HUES6 (cell line): ENCODE data around the gene LINC01488.

Experiments
- H3K27ac ChIP-seq: 2 replicates; pipeline ENCODE4 v1.7.0; 2013; ENCODE audit warnings: low read depth, mild to moderate bottlenecking, low read length, inconsistent platforms
- H3K27me3 ChIP-seq: 2 replicates; pipeline ENCODE4 v1.6.1; 2013; ENCODE audit warnings: low read length; ENCODE audit not compliant: control insufficient read depth, insufficient read depth
- H3K36me3 ChIP-seq: 2 replicates; pipeline ENCODE4 v1.6.1; 2013; ENCODE audit warnings: low read length; ENCODE audit not compliant: control insufficient read depth, insufficient read depth
- H3K4me1 ChIP-seq: 2 replicates; pipeline ENCODE4 v1.6.1; 2013; ENCODE audit warnings: low read length; ENCODE audit not compliant: control insufficient read depth, insufficient read depth
- H3K4me3 ChIP-seq: 2 replicates; pipeline ENCODE4 v1.5.1; 2013; ENCODE audit warnings: low read depth, low read length
- H3K9ac ChIP-seq: one replicate; pipeline ENCODE4 v1.6.1; 2013; ENCODE audit warnings: mild to moderate bottlenecking, low read length
- H3K9me3 ChIP-seq: 2 replicates; pipeline ENCODE4 v1.6.1; 2013; ENCODE audit warnings: low read depth, low read length; ENCODE audit not compliant: control insufficient read depth, insufficient read depth

LINC01488 gene

GRCh38 chr11:69447786-69448185, 33.7 kb upstream of the LINC01488 start:
- Histone ChIP-seq H3K27me3 (no peaks in the 10 kb centered on the region), H3K9me3 (peaks cover 4% of the 10 kb centered on the region; the same call in 1 of the 2 replicates), H3K4me1 (peaks cover 43% of the 10 kb centered on the region), H3K9ac (no peak overlapping the region), H3K36me3 (no peaks in the 10 kb centered on the region), H3K4me3 (no peak overlapping the region), H3K27ac (no peak overlapping the region)

GRCh38 chr11:69448471-69449284, 32.8 kb upstream of the LINC01488 start:
- no peak overlapping the region for H3K4me3 ChIP-seq
- no peak overlapping the region for H3K27ac ChIP-seq
- no peaks in the 10 kb centered on the region for H3K36me3 ChIP-seq
- H3K27me3 ChIP-seq = no peaks in the 10 kb centered on the region
- H3K9me3 ChIP-seq = peaks cover 4% of the 10 kb centered on the region; the same call in 1 of the 2 replicates
- peaks cover 35% of the 10 kb centered on the region for H3K4me1 ChIP-seq
- no peak overlapping the region for H3K9ac ChIP-seq

GRCh38 chr11:69449320-69450063, 32.0 kb upstream of the LINC01488 start:
- H3K9ac ChIP-seq = peak overlapping the region; percentile 57
- no peak overlapping the region for H3K4me3 ChIP-seq
- H3K27me3 ChIP-seq = no peaks in the 10 kb centered on the region
- H3K27ac ChIP-seq = no peak overlapping the region
- peaks cover 4% of the 10 kb centered on the region; the same call in 1 of the 2 replicates for H3K9me3 ChIP-seq
- H3K4me1 ChIP-seq = peaks cover 28% of the 10 kb centered on the region
- H3K36me3 ChIP-seq = no peaks in the 10 kb centered on the region

- Histone ChIP-seq H3K4me3 (no peak overlapping the region), H3K27me3 (no peaks in the 10 kb centered on the region), H3K9me3 (peaks cover 4% of the 10 kb centered on the region; the same call in 1 of the 2 replicates), H3K9ac (no peak overlapping the region), H3K27ac (0 out of 2 replicates have a peak overlapping the region, but pooled peaks have one; percentile 10), H3K4me1 (peaks cover 21% of the 10 kb centered on the region; the same call in 1 of the 2 replicates), H3K36me3 (no peaks in the 10 kb centered on the region)
Observed at GRCh38 chr11:69450064-69450856, 31.2 kb upstream of the LINC01488 start.

- Histone ChIP-seq H3K9ac (no peak overlapping the region), H3K9me3 (peaks cover 4% of the 10 kb centered on the region; the same call in 1 of the 2 replicates), H3K4me1 (peaks cover 21% of the 10 kb centered on the region; the same call in 1 of the 2 replicates), H3K27me3 (no peaks in the 10 kb centered on the region), H3K36me3 (no peaks in the 10 kb centered on the region), H3K27ac (0 out of 2 replicates have a peak overlapping the region, but pooled peaks have one; percentile 10), H3K4me3 (no peak overlapping the region)
Observed at GRCh38 chr11:69450857-69451220, 30.6 kb upstream of the LINC01488 start.

- H3K27me3 ChIP-seq = no peaks in the 10 kb centered on the region
- no peaks in the 10 kb centered on the region for H3K36me3 ChIP-seq
- H3K4me1 ChIP-seq = peaks cover 21% of the 10 kb centered on the region; the same call in 1 of the 2 replicates
- H3K9me3 ChIP-seq = peaks cover 4% of the 10 kb centered on the region; the same call in 1 of the 2 replicates
- no peak overlapping the region for H3K4me3 ChIP-seq
- H3K27ac ChIP-seq = no peak overlapping the region
- H3K9ac ChIP-seq = no peak overlapping the region
Observed at GRCh38 chr11:69451289-69451688, 30.2 kb upstream of the LINC01488 start.

- Histone ChIP-seq H3K36me3 (no peaks in the 10 kb centered on the region), H3K27ac (no peak overlapping the region), H3K27me3 (no peaks in the 10 kb centered on the region), H3K4me3 (no peak overlapping the region), H3K4me1 (peaks cover 21% of the 10 kb centered on the region; the same call in 1 of the 2 replicates), H3K9me3 (peaks cover 11% of the 10 kb centered on the region), H3K9ac (no peak overlapping the region)
Observed at GRCh38 chr11:69452206-69452987, 29.1 kb upstream of the LINC01488 start.

- H3K27ac ChIP-seq = no peak overlapping the region
- no peak overlapping the region for H3K4me3 ChIP-seq
- peaks cover 11% of the 10 kb centered on the region for H3K9me3 ChIP-seq
- H3K27me3 ChIP-seq = no peaks in the 10 kb centered on the region
- no peak overlapping the region for H3K9ac ChIP-seq
- no peaks in the 10 kb centered on the region for H3K36me3 ChIP-seq
- peaks cover 21% of the 10 kb centered on the region; the same call in 1 of the 2 replicates for H3K4me1 ChIP-seq
Observed at GRCh38 chr11:69453151-69453550, 28.3 kb upstream of the LINC01488 start.

GRCh38 chr11:69454018-69454417, 27.4 kb upstream of the LINC01488 start:
- H3K9ac ChIP-seq = no peak overlapping the region
- H3K9me3 ChIP-seq = peaks cover 11% of the 10 kb centered on the region
- H3K4me1 ChIP-seq = peaks cover 18% of the 10 kb centered on the region; the same call in 1 of the 2 replicates

GRCh38 chr11:69455969-69456368, 25.5 kb upstream of the LINC01488 start:
- Histone ChIP-seq H3K9ac (no peak overlapping the region), H3K9me3 (peaks cover 18% of the 10 kb centered on the region), H3K4me1 (no peaks in the 10 kb centered on the region), H3K4me3 (no peak overlapping the region), H3K36me3 (no peaks in the 10 kb centered on the region), H3K27ac (no peak overlapping the region), H3K27me3 (no peaks in the 10 kb centered on the region)

More at GRCh38 chr11:69454018-69454417, 27.4 kb upstream of the LINC01488 start:
- H3K27me3 ChIP-seq = no peaks in the 10 kb centered on the region
- H3K36me3 ChIP-seq = no peaks in the 10 kb centered on the region
- H3K27ac ChIP-seq = no peak overlapping the region
- no peak overlapping the region for H3K4me3 ChIP-seq
